GM12865 (cell line): Measurements from ENCODE around the gene GATB.

Experiments used
- DNase-seq: peaks from one replicate; pipeline ENCODE4 v3.0.0; 2010; ENCODE audit warnings: low read depth
- H3K4me3 ChIP-seq: 2 replicates; pipeline ENCODE4 v1.5.1; 2011; ENCODE audit warnings: mild to moderate bottlenecking, low read depth, low read length, control low read depth
- CTCF ChIP-seq: IDR thresholded peaks from 2 replicates; pipeline ENCODE4 v1.5.1; 2011; ENCODE audit warnings: low read length, control low read depth, low read depth, inconsistent platforms; ENCODE audit not compliant: insufficient read depth; ENCODE audit errors: missing control alignments

Gene GATB

GRCh38 chr4:151667048-151667447, 93.8 kb downstream of the GATB start:
- no peak for DNase-seq
- no peak overlapping the region for H3K4me3 ChIP-seq
- no peak for TF ChIP-seq CTCF

GRCh38 chr4:151666501-151666900, 94.3 kb downstream of the GATB start:
- no peak for TF ChIP-seq CTCF
- DNase-seq, result no peak
- H3K4me3 ChIP-seq, result no peak overlapping the region

- DNase-seq, result no peak
- TF ChIP-seq CTCF, result no peak
- no peak overlapping the region for H3K4me3 ChIP-seq
These were observed 95.1 kb downstream of the GATB start for GRCh38 chr4:151665785-151666127.

- no peak for DNase-seq
- no peak for TF ChIP-seq CTCF
These were observed 95.6 kb downstream of the GATB start for GRCh38 chr4:151665022-151665784.

GRCh38 chr4:151664289-151664688, 96.5 kb downstream of the GATB start:
- H3K4me3 ChIP-seq, result no peak overlapping the region
- no peak for TF ChIP-seq CTCF
- DNase-seq, result no peak

More at GRCh38 chr4:151665022-151665784, 95.6 kb downstream of the GATB start:
- no peak overlapping the region for H3K4me3 ChIP-seq

GRCh38 chr4:151663109-151663508, 97.7 kb downstream of the GATB start:
- DNase-seq, result no peak

More at GRCh38 chr4:151663109-151663508, 97.7 kb downstream of the GATB start:
- no peak overlapping the region for H3K4me3 ChIP-seq
- TF ChIP-seq CTCF, result no peak
